Measurements from ENCODE around the gene NPIPA7.
"Not testable (repeated sequence)": the region's sequence is repeated elsewhere in the genome, so short reads cannot be mapped to it uniquely, and the experiment has no call there.

GRCh38 chr16:16413773-16414172 lies 34.8 kb downstream of the NPIPA7 start:
- TF ChIP-seq CTCF (conservative IDR thresholded peaks at IDR 0.05 in 1 of 2, IDR thresholded peaks at IDR 0.05 in 1 of 2; ENCODE audit: extremely low read depth in 1 of 2, insufficient read depth in 1 of 2, low read depth in 1 of 2, low read length in 2 of 2); EZH2 (IDR thresholded peaks at IDR 0.05; ENCODE audit: borderline replicate concordance, low read length): not testable (repeated sequence)

Measured in mammary epithelial cell (primary cell).